Measurements from ENCODE around the gene SMURF1.
A peak's percentile ranks its signal among the peaks of the same experiment; 100 is the strongest.
"Not testable (repeated sequence)": the region's sequence is repeated elsewhere in the genome, so short reads cannot be mapped to it uniquely, and the experiment has no call there.

Gene SMURF1

GRCh38 chr7:99047526-99048077 lies 96.3 kb downstream of the SMURF1 start:
- Histone ChIP-seq H3K4me3 (ENCODE audit: low read length in 2 of 2) (no peak overlapping the region), H3K27me3 (ENCODE audit: control insufficient read depth in 1 of 2, insufficient read depth in 2 of 2, low read length in 2 of 2) (no peaks in the 10 kb centered on the region), H3K36me3 (ENCODE audit: control insufficient read depth in 2 of 2, insufficient read depth in 2 of 2, low read length in 2 of 2) (peaks cover 56 to 65% of the 10 kb centered on the region in 2 donors), H3K9ac (ENCODE audit: low read length in 2 of 2) (no peak overlapping the region), H3K9me3 (ENCODE audit: control insufficient read depth in 2 of 2, low read length in 2 of 2) (no peaks in the 10 kb centered on the region), H3K4me1 (ENCODE audit: control insufficient read depth, insufficient read depth, low read length) (no peaks in the 10 kb centered on the region), H3K27ac (ENCODE audit: low read length) (no peak overlapping the region)

- H3K9me3 ChIP-seq (ENCODE audit: control insufficient read depth in 2 of 2, low read length in 2 of 2), result no peaks in the 10 kb centered on the region
- H3K36me3 ChIP-seq (ENCODE audit: control insufficient read depth in 2 of 2, insufficient read depth in 2 of 2, low read length in 2 of 2), result peaks cover 52 to 57% of the 10 kb centered on the region in 2 donors
- H3K9ac ChIP-seq (ENCODE audit: low read length in 2 of 2), result no peak overlapping the region
- H3K4me1 ChIP-seq (ENCODE audit: control insufficient read depth, insufficient read depth, low read length), result peaks cover under 1% of the 10 kb centered on the region
- H3K27me3 ChIP-seq (ENCODE audit: control insufficient read depth in 1 of 2, insufficient read depth in 2 of 2, low read length in 2 of 2), result no peaks in the 10 kb centered on the region
- no peak overlapping the region for H3K4me3 ChIP-seq (ENCODE audit: low read length in 2 of 2)
- H3K27ac ChIP-seq (ENCODE audit: low read length), result no peak overlapping the region
Observed at GRCh38 chr7:99046722-99047121, 97.2 kb downstream of the SMURF1 start.

GRCh38 chr7:99046262-99046661 lies 97.6 kb downstream of the SMURF1 start:
- H3K27me3 ChIP-seq (ENCODE audit: control insufficient read depth in 1 of 2, insufficient read depth in 2 of 2, low read length in 2 of 2); H3K9me3 ChIP-seq (ENCODE audit: control insufficient read depth in 2 of 2, low read length in 2 of 2); H3K4me3 ChIP-seq (ENCODE audit: low read length in 2 of 2); H3K27ac ChIP-seq (ENCODE audit: low read length); H3K9ac ChIP-seq (ENCODE audit: low read length in 2 of 2); H3K4me1 ChIP-seq (ENCODE audit: control insufficient read depth, insufficient read depth, low read length): not testable (repeated sequence)
- peaks cover 52 to 56% of the 10 kb centered on the region in 2 donors for H3K36me3 ChIP-seq (ENCODE audit: control insufficient read depth in 2 of 2, insufficient read depth in 2 of 2, low read length in 2 of 2)

- H3K36me3 ChIP-seq (ENCODE audit: control insufficient read depth in 2 of 2, insufficient read depth in 2 of 2, low read length in 2 of 2), result peaks cover 42 to 51% of the 10 kb centered on the region in 2 donors
- H3K4me1 ChIP-seq (ENCODE audit: control insufficient read depth, insufficient read depth, low read length); H3K9me3 ChIP-seq (ENCODE audit: control insufficient read depth in 2 of 2, low read length in 2 of 2); H3K27me3 ChIP-seq (ENCODE audit: control insufficient read depth in 1 of 2, insufficient read depth in 2 of 2, low read length in 2 of 2); H3K9ac ChIP-seq (ENCODE audit: low read length in 2 of 2); H3K27ac ChIP-seq (ENCODE audit: low read length); H3K4me3 ChIP-seq (ENCODE audit: low read length in 2 of 2): not testable (repeated sequence)
Observed at GRCh38 chr7:99044858-99045257, 99.0 kb downstream of the SMURF1 start.

- Histone ChIP-seq H3K4me1 (ENCODE audit: control insufficient read depth, insufficient read depth, low read length) (peaks cover 10% of the 10 kb centered on the region), H3K9ac (ENCODE audit: low read length in 2 of 2) (no peak overlapping the region), H3K27ac (ENCODE audit: low read length) (no peak overlapping the region)
Observed at GRCh38 chr7:99042957-99043356, 101.0 kb downstream of the SMURF1 start.

GRCh38 chr7:99041526-99041925 lies 102.4 kb downstream of the SMURF1 start:
- Histone ChIP-seq H3K4me1 (ENCODE audit: control insufficient read depth, insufficient read depth, low read length) (peaks cover 10% of the 10 kb centered on the region), H3K27ac (ENCODE audit: low read length) (no peak overlapping the region), H3K9ac (ENCODE audit: low read length in 2 of 2) (peak overlapping the region in 1 of 2 donors; percentile 13), H3K27me3 (ENCODE audit: control insufficient read depth in 1 of 2, insufficient read depth in 2 of 2, low read length in 2 of 2) (no peaks in the 10 kb centered on the region), H3K9me3 (ENCODE audit: control insufficient read depth in 2 of 2, low read length in 2 of 2) (no peaks in the 10 kb centered on the region), H3K4me3 (ENCODE audit: low read length in 2 of 2) (no peak overlapping the region), H3K36me3 (ENCODE audit: control insufficient read depth in 2 of 2, insufficient read depth in 2 of 2, low read length in 2 of 2) (peaks cover 45 to 55% of the 10 kb centered on the region in 2 donors)

More at GRCh38 chr7:99042957-99043356, 101.0 kb downstream of the SMURF1 start:
- Histone ChIP-seq H3K4me3 (ENCODE audit: low read length in 2 of 2) (no peak overlapping the region), H3K27me3 (ENCODE audit: control insufficient read depth in 1 of 2, insufficient read depth in 2 of 2, low read length in 2 of 2) (no peaks in the 10 kb centered on the region), H3K36me3 (ENCODE audit: control insufficient read depth in 2 of 2, insufficient read depth in 2 of 2, low read length in 2 of 2) (peaks cover 44 to 55% of the 10 kb centered on the region in 2 donors), H3K9me3 (ENCODE audit: control insufficient read depth in 2 of 2, low read length in 2 of 2) (no peaks in the 10 kb centered on the region)

- no peak overlapping the region for H3K4me3 ChIP-seq (ENCODE audit: low read length in 2 of 2)
- H3K27me3 ChIP-seq (ENCODE audit: control insufficient read depth in 1 of 2, insufficient read depth in 2 of 2, low read length in 2 of 2), result no peaks in the 10 kb centered on the region
- H3K27ac ChIP-seq (ENCODE audit: low read length), result peak overlapping the region; percentile 46
- peak overlapping the region in 1 of 2 donors; percentile 42 for H3K9ac ChIP-seq (ENCODE audit: low read length in 2 of 2)
- H3K36me3 ChIP-seq (ENCODE audit: control insufficient read depth in 2 of 2, insufficient read depth in 2 of 2, low read length in 2 of 2), result peaks cover 45 to 56% of the 10 kb centered on the region in 2 donors
- H3K9me3 ChIP-seq (ENCODE audit: control insufficient read depth in 2 of 2, low read length in 2 of 2), result no peaks in the 10 kb centered on the region
- H3K4me1 ChIP-seq (ENCODE audit: control insufficient read depth, insufficient read depth, low read length), result peaks cover 10% of the 10 kb centered on the region
Observed at GRCh38 chr7:99040104-99040958, 103.6 kb downstream of the SMURF1 start.

- H3K4me1 ChIP-seq (ENCODE audit: control insufficient read depth, insufficient read depth, low read length), result peaks cover 10% of the 10 kb centered on the region
- H3K36me3 ChIP-seq (ENCODE audit: control insufficient read depth in 2 of 2, insufficient read depth in 2 of 2, low read length in 2 of 2), result peaks cover 50 to 57% of the 10 kb centered on the region in 2 donors
Observed at GRCh38 chr7:99039384-99039891, 104.5 kb downstream of the SMURF1 start.

GRCh38 chr7:99038086-99038855 lies 105.6 kb downstream of the SMURF1 start:
- Histone ChIP-seq H3K27me3 (ENCODE audit: control insufficient read depth in 1 of 2, insufficient read depth in 2 of 2, low read length in 2 of 2) (no peaks in the 10 kb centered on the region), H3K9me3 (ENCODE audit: control insufficient read depth in 2 of 2, low read length in 2 of 2) (no peaks in the 10 kb centered on the region), H3K36me3 (ENCODE audit: control insufficient read depth in 2 of 2, insufficient read depth in 2 of 2, low read length in 2 of 2) (peaks cover 53 to 62% of the 10 kb centered on the region in 2 donors), H3K27ac (ENCODE audit: low read length) (no peak overlapping the region), H3K4me1 (ENCODE audit: control insufficient read depth, insufficient read depth, low read length) (peaks cover 10% of the 10 kb centered on the region), H3K9ac (ENCODE audit: low read length in 2 of 2) (no peak overlapping the region), H3K4me3 (ENCODE audit: low read length in 2 of 2) (no peak overlapping the region)

More at GRCh38 chr7:99039384-99039891, 104.5 kb downstream of the SMURF1 start:
- Histone ChIP-seq H3K9me3 (ENCODE audit: control insufficient read depth in 2 of 2, low read length in 2 of 2) (no peaks in the 10 kb centered on the region), H3K27me3 (ENCODE audit: control insufficient read depth in 1 of 2, insufficient read depth in 2 of 2, low read length in 2 of 2) (no peaks in the 10 kb centered on the region), H3K9ac (ENCODE audit: low read length in 2 of 2) (no peak overlapping the region), H3K4me3 (ENCODE audit: low read length in 2 of 2) (no peak overlapping the region), H3K27ac (ENCODE audit: low read length) (no peak overlapping the region)

GRCh38 chr7:99037327-99037940 lies 106.5 kb downstream of the SMURF1 start:
- Histone ChIP-seq H3K4me1 (ENCODE audit: control insufficient read depth, insufficient read depth, low read length) (peaks cover 10% of the 10 kb centered on the region), H3K9ac (ENCODE audit: low read length in 2 of 2) (no peak overlapping the region), H3K4me3 (ENCODE audit: low read length in 2 of 2) (no peak overlapping the region), H3K9me3 (ENCODE audit: control insufficient read depth in 2 of 2, low read length in 2 of 2) (no peaks in the 10 kb centered on the region), H3K27me3 (ENCODE audit: control insufficient read depth in 1 of 2, insufficient read depth in 2 of 2, low read length in 2 of 2) (no peaks in the 10 kb centered on the region), H3K27ac (ENCODE audit: low read length) (no peak overlapping the region), H3K36me3 (ENCODE audit: control insufficient read depth in 2 of 2, insufficient read depth in 2 of 2, low read length in 2 of 2) (peaks cover 50 to 67% of the 10 kb centered on the region in 2 donors)
